HS-27A (cell line): ENCODE data around the gene CT45A1.
"Not testable (repeated sequence)": the region's sequence is repeated elsewhere in the genome, so short reads cannot be mapped to it uniquely, and the experiment has no call there.

Experiments
- DNase-seq: peaks from one replicate; pipeline ENCODE4 v3.0.0-alpha.2; 2012; ENCODE audit warnings: low read depth, missing footprints

CT45A1 gene

GRCh38 chrX:135713183-135713689, at the start of gene CT45A1:
Gene CT45A1, plus strand, starts transcription at chrX:135713639. Its CDS starts 5,302 bp downstream, at chrX:135718941.
- DNase-seq, result not testable (repeated sequence)

GRCh38 chrX:135672979-135673378, 40.5 kb upstream of the CT45A1 start:
- not testable (repeated sequence) for DNase-seq

- DNase-seq, result no peak
Measured at GRCh38 chrX:135688137-135688536, 25.3 kb upstream of the CT45A1 start.

GRCh38 chrX:135695471-135695870, 18.0 kb upstream of the CT45A1 start:
- DNase-seq, result no peak

GRCh38 chrX:135697601-135698000, 15.8 kb upstream of the CT45A1 start:
- no peak for DNase-seq

- no peak for DNase-seq
Measured at GRCh38 chrX:135698924-135699323, 14.5 kb upstream of the CT45A1 start.

GRCh38 chrX:135707880-135708279, 5.6 kb upstream of the CT45A1 start:
- DNase-seq, result no peak

- no peak for DNase-seq
Measured at GRCh38 chrX:135713795-135714194, 356 bp downstream of the CT45A1 start.

- DNase-seq, result not testable (repeated sequence)
Measured at GRCh38 chrX:135734666-135735065, 21.2 kb downstream of the CT45A1 start.

GRCh38 chrX:135737366-135738071, 24.1 kb downstream of the CT45A1 start:
- DNase-seq, result no peak

- no peak for DNase-seq
Measured at GRCh38 chrX:135740681-135741149, 27.3 kb downstream of the CT45A1 start.

- DNase-seq, result no peak
Measured at GRCh38 chrX:135741192-135741715, 27.8 kb downstream of the CT45A1 start.

GRCh38 chrX:135744739-135745138, 31.3 kb downstream of the CT45A1 start:
- not testable (repeated sequence) for DNase-seq

- not testable (repeated sequence) for DNase-seq
Measured at GRCh38 chrX:135768091-135768490, 54.7 kb downstream of the CT45A1 start, which contains the start of gene CT45A3. Gene CT45A3, minus strand, starts transcription at chrX:135768191. Its CDS starts 3,747 bp downstream, at chrX:135764444.
